Calu3 (cell line): ENCODE measurements around the gene FGFR1OP2. TPM values are rescaled to one million over a fixed set of nuclear protein-coding genes. Genes with fewer than 3 reads are reported as not detected.

ENCODE experiments used
- BruUV-seq: library from RNA; stranded (reverse); fragments of 400-500 nt; replicated peaks from 2 replicates; lab custom pipeline; 2021; lab: Mats Ljungman, UMichigan
- CTCF ChIA-PET: fragments of 300-600 bp; sonication (Branson Sonifier 250); formaldehyde crosslinking; loops from one replicate; lab custom pipeline; 2022; ENCODE audit warnings: antibody characterized with exemption; lab: Charles Lee
- DNase-seq: peaks from one replicate; pipeline ENCODE4 v3.0.0; 2022
- H3K27ac Mint-ChIP-seq: one replicate; pipeline ENCODE4 v1.8.0; 2022; ENCODE audit warnings: mixed read lengths; ENCODE audit not compliant: unreplicated experiment
- H3K27me3 Mint-ChIP-seq: one replicate; pipeline ENCODE4 v1.8.0; 2022; ENCODE audit warnings: mixed read lengths; ENCODE audit not compliant: unreplicated experiment
- H3K36me3 Mint-ChIP-seq: one replicate; pipeline ENCODE4 v1.8.0; 2022; ENCODE audit warnings: mild to moderate bottlenecking, moderate library complexity, mixed read lengths; ENCODE audit not compliant: insufficient read depth, unreplicated experiment
- H3K4me1 Mint-ChIP-seq: one replicate; pipeline ENCODE4 v1.8.0; 2022; ENCODE audit warnings: mild to moderate bottlenecking, low read depth, mixed read lengths; ENCODE audit not compliant: unreplicated experiment
- H3K4me3 Mint-ChIP-seq: one replicate; pipeline ENCODE4 v1.8.0; 2022; ENCODE audit warnings: mild to moderate bottlenecking, low read depth, moderate library complexity, mixed read lengths; ENCODE audit not compliant: unreplicated experiment
- H3K9me3 Mint-ChIP-seq: one replicate; pipeline ENCODE4 v1.8.0; 2022; ENCODE audit warnings: low read depth, mixed read lengths; ENCODE audit not compliant: unreplicated experiment
- CTCF ChIP-seq: fragments of 200-600 bp; IDR thresholded peaks from one replicate; pipeline ENCODE4 v1.8.0; 2022; ENCODE audit warnings: antibody characterized with exemption; ENCODE audit not compliant: unreplicated experiment
- intact Hi-C: fragments of 100-400 bp; cut with micrococcal nuclease; formaldehyde crosslinking; loops from one replicate; pipeline ENCODE4 v1.10.0; 2022; ENCODE audit not compliant: unreplicated experiment
- total RNA-seq: library from RNA; stranded (reverse); gene quantifications from 2 replicates; pipeline ENCODE4 v1.2.3, GENCODE V29; 2022

Gene FGFR1OP2
- total RNA-seq, 1 experiment from 2014 or later: 37.5 TPM

DNA sequence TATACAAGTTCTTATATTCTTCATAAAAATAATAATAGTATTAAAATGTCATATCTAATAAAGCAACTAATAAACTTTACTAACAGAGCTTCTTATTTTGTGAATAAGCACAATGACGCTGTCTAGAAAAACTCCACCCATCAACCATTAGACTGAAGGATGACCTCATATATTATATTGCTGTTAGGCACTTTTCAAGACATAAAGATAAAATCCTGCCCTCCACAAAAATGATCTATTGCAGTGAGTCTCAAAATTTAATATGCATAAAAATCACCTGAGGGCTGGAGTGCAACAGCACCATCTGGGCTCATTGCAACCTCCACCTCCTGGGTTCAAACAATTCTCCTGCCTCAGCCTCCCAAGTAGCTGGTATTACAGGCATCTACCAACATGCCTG is 55.8 kb downstream of the FGFR1OP2 start:
- intact Hi-C loops: no loop called here
- TF ChIP-seq CTCF: no peak
- no peaks in the 10 kb centered on the region for H3K9me3 Mint-ChIP-seq
- no peaks in the 10 kb centered on the region for H3K36me3 Mint-ChIP-seq
- H3K27ac Mint-ChIP-seq: no peak overlapping the region
- no peak for DNase-seq
- CTCF ChIA-PET: no interaction called here
- H3K4me1 Mint-ChIP-seq: no peaks in the 10 kb centered on the region
- BruUV-seq: no TSS peak
- H3K27me3 Mint-ChIP-seq: no peaks in the 10 kb centered on the region
- H3K4me3 Mint-ChIP-seq: no peak overlapping the region

DNA sequence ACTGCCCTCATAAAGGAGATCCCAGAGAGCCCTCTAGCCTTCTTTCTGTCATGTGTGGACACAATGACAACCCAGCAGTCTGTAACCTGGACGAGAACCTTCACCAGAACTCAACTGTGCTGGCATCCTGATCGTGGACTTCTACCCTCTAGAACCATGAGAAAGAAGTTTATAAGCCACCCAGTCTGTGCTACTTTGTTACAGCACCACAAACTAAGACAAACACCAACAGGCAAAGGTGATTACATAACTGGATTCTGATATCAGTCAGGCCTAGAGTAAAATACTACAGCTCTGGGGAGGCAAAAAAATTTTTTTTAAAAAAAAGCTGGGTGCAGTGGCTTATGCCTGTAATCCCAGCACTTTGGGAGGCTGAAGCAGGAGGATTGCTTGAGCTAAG is 57.4 kb downstream of the FGFR1OP2 start:
- BruUV-seq: no TSS peak
- intact Hi-C loops: no loop called here
- no peaks in the 10 kb centered on the region for H3K9me3 Mint-ChIP-seq
- H3K4me3 Mint-ChIP-seq: no peak overlapping the region
- H3K4me1 Mint-ChIP-seq: no peaks in the 10 kb centered on the region
- no peak for DNase-seq
- H3K36me3 Mint-ChIP-seq: no peaks in the 10 kb centered on the region
- no peak overlapping the region for H3K27ac Mint-ChIP-seq
- no peak for TF ChIP-seq CTCF
- CTCF ChIA-PET: no interaction called here
- no peaks in the 10 kb centered on the region for H3K27me3 Mint-ChIP-seq

- no peak overlapping the region for H3K4me3 Mint-ChIP-seq
- BruUV-seq: no TSS peak
- DNase-seq: no peak
- intact Hi-C loops: no loop called here
- no peak overlapping the region for H3K27ac Mint-ChIP-seq
- peaks cover 4% of the 10 kb centered on the region for H3K36me3 Mint-ChIP-seq
- no peaks in the 10 kb centered on the region for H3K9me3 Mint-ChIP-seq
- CTCF ChIA-PET: no interaction called here
- no peaks in the 10 kb centered on the region for H3K4me1 Mint-ChIP-seq
- TF ChIP-seq CTCF: no peak
- no peaks in the 10 kb centered on the region for H3K27me3 Mint-ChIP-seq
These were observed 58.7 kb downstream of the FGFR1OP2 start for GRCh38 chr12:26997003-26997402.

DNA sequence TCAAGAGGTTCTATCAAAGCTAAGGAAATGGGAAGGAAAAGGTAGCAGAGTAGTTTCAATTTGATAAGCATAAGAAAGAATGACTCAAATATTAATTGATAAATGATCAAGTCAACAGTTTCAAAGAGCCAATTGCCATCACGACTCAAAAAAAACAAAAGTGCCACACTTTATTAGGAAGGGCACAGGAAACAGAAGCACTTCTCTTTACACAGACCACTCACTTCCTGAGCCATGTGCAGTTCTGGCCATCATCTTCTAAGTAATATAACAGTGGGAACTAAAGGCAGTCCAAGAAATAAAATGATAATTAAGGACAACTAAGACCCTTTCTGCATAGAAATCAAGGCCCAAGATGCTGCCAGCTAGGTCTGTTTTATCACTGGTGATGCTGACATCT is 62.7 kb downstream of the FGFR1OP2 start:
- intact Hi-C loops: no loop called here
- H3K9me3 Mint-ChIP-seq: no peaks in the 10 kb centered on the region
- H3K27me3 Mint-ChIP-seq: no peaks in the 10 kb centered on the region
- TF ChIP-seq CTCF: no peak
- no peaks in the 10 kb centered on the region for H3K4me1 Mint-ChIP-seq
- BruUV-seq: no TSS peak
- DNase-seq: no peak
- H3K27ac Mint-ChIP-seq: no peak overlapping the region
- no peak overlapping the region for H3K4me3 Mint-ChIP-seq
- H3K36me3 Mint-ChIP-seq: peaks cover 5% of the 10 kb centered on the region
- CTCF ChIA-PET: no interaction called here
